HepG2 (cell line): ENCODE data around the gene TTLL11. TPM values are rescaled to one million over a fixed set of nuclear protein-coding genes. Genes with fewer than 3 reads are reported as not detected.

Experiments
- ATAC-seq: fragments of 200-7000 bp; cut with Tn5 transposase; 3 replicates; pipeline ENCODE4 v1.9.1; 2020; ENCODE audit warnings: mild to moderate bottlenecking, moderate library complexity
- BruUV-seq: library from RNA; stranded (reverse); fragments of 400-500 nt; replicated peaks from 2 replicates; lab custom pipeline; 2021; lab: Mats Ljungman, UMichigan
- CTCF ChIA-PET: fragments of 300-600 bp; formaldehyde crosslinking; extraction: SDS; loops from one replicate; lab custom pipeline; 2021; ENCODE audit warnings: low total read pairs, inconsistent platforms, low intra/inter-chr PET ratio; lab: Yijun Ruan, JAX
- POLR2A ChIA-PET: fragments of 350-600 bp; sonication (Branson Sonifier 250); formaldehyde crosslinking; loops from one replicate; lab custom pipeline; 2020; ENCODE audit warnings: antibody characterized with exemption, inconsistent platforms; lab: Yijun Ruan, JAX
- DNase-seq: peaks from one replicate; pipeline ENCODE4 v3.0.0-alpha.2; 2015; ENCODE audit warnings: low spot score
- FAIRE-seq: peaks from 3 replicates; lab custom pipeline; 2011; peaks lifted over from hg19 to GRCh38; lab: Jason Lieb, UNC
- H2AFZ ChIP-seq: one replicate; pipeline ENCODE4 v1.6.1; 2011; ENCODE audit warnings: low read length, inconsistent platforms
- H3K27ac ChIP-seq: fragments of 300-600 bp; 3 replicates; pipeline ENCODE4 v1.8.0; 2011; ENCODE audit warnings: mixed run types, mild to moderate bottlenecking, mixed read lengths, low read length, inconsistent platforms; ENCODE audit not compliant: insufficient read depth; ENCODE audit errors: extremely low read length
- H3K27me3 ChIP-seq, 2 experiments: fragments of 200-600 bp in 1 of 2; 2 replicates in 1 of 2; 3 replicates in 1 of 2; pipeline versions ENCODE4 v1.6.0 to v1.8.0; 2011; ENCODE audit warnings: low read length in 2 of 2, mild to moderate bottlenecking in 2 of 2, moderate library complexity in 2 of 2, inconsistent platforms in 1 of 2; ENCODE audit not compliant: insufficient read depth in 2 of 2, control insufficient read depth in 1 of 2
- H3K36me3 ChIP-seq, 2 experiments: fragments of 200-600 bp in 1 of 2; replicated peaks in 1 of 2; 2 replicates in 1 of 2; 3 replicates in 1 of 2; pipeline versions ENCODE4 v1.5.1 to v1.8.0; 2011; ENCODE audit warnings: low read length in 2 of 2, inconsistent platforms in 1 of 2; ENCODE audit not compliant: insufficient read depth in 2 of 2, control insufficient read depth in 1 of 2
- H3K4me1 ChIP-seq: 2 replicates; pipeline ENCODE4 v1.5.1; 2012; ENCODE audit warnings: low read length, inconsistent platforms; ENCODE audit not compliant: insufficient read depth
- H3K4me2 ChIP-seq: 2 replicates; pipeline ENCODE4 v1.6.0; 2011; ENCODE audit warnings: low read depth, low read length, inconsistent platforms
- H3K4me3 ChIP-seq, 3 experiments: fragments of 200-600 bp in 1 of 3; sonication (generic), shearing (Covaris generic) in 1 of 3; replicated peaks in 1 of 3; 2 replicates each; pipeline ENCODE4 v1.5.1; 2011 to 2016; ENCODE audit warnings: low read length in 3 of 3, inconsistent platforms in 2 of 3, low read depth in 2 of 3, mild to moderate bottlenecking in 2 of 3, control low read depth in 1 of 3, mixed read lengths in 1 of 3; ENCODE audit not compliant: insufficient read depth in 1 of 3
- H3K79me2 ChIP-seq: one replicate; pipeline ENCODE4 v1.6.1; 2011; ENCODE audit warnings: low read length, inconsistent platforms; ENCODE audit not compliant: insufficient read depth
- H3K9ac ChIP-seq: 2 replicates; pipeline ENCODE4 v1.6.0; 2011; ENCODE audit warnings: mild to moderate bottlenecking, low read depth, low read length, inconsistent platforms; ENCODE audit not compliant: insufficient read depth
- H3K9me3 ChIP-seq: 2 replicates; pipeline ENCODE4 v1.5.1; 2012; ENCODE audit warnings: mild to moderate bottlenecking, low read length
- H4K20me1 ChIP-seq: 2 replicates; pipeline ENCODE4 v1.6.0; 2011; ENCODE audit warnings: inconsistent platforms, mild to moderate bottlenecking, low read length, moderate library complexity; ENCODE audit not compliant: insufficient read depth
- NR2C2 ChIP-seq: sonication (generic); formaldehyde crosslinking; IDR thresholded peaks from 2 replicates; pipeline ENCODE4 v1.4.0; 2020; ENCODE audit warnings: missing genetic modification reagents, mild to moderate bottlenecking, moderate library complexity, borderline replicate concordance
- TMF1 ChIP-seq: sonication (generic); formaldehyde crosslinking; IDR thresholded peaks from 2 replicates; pipeline ENCODE4 v1.8.1; 2022; ENCODE audit warnings: low read depth, missing genetic modification reagents
- TRIM22 ChIP-seq: fragments of 450-650 bp; IDR thresholded peaks from 2 replicates; pipeline ENCODE4 v1.6.1; 2017
- ZNF124 ChIP-seq: sonication (generic); formaldehyde crosslinking; IDR thresholded peaks from 2 replicates; pipeline ENCODE4 v1.4.0; 2020; ENCODE audit warnings: missing genetic modification reagents
- ZNF30 ChIP-seq: sonication (generic); formaldehyde crosslinking; IDR thresholded peaks from 2 replicates; pipeline ENCODE4 v1.5.0; 2020; ENCODE audit warnings: mild to moderate bottlenecking, missing genetic modification reagents
- ZNF383 ChIP-seq: sonication (generic); formaldehyde crosslinking; IDR thresholded peaks from 2 replicates; pipeline ENCODE4 v1.4.0; 2020; ENCODE audit warnings: missing genetic modification reagents, mild to moderate bottlenecking, borderline replicate concordance
- ZNF749 ChIP-seq: sonication (generic); formaldehyde crosslinking; IDR thresholded peaks from 2 replicates; pipeline ENCODE4 v1.8.0; 2022; ENCODE audit warnings: mild to moderate bottlenecking, missing genetic modification reagents, moderate library complexity, borderline replicate concordance
- ZNF782 ChIP-seq: sonication (generic); formaldehyde crosslinking; IDR thresholded peaks from 2 replicates; pipeline ENCODE4 v1.4.0; 2020; ENCODE audit warnings: missing genetic modification reagents, mild to moderate bottlenecking, borderline replicate concordance
- WGBS: methylation state at CpG from one replicate; pipeline ENCODE4 v1.1.6; 2017; ENCODE audit warnings: low lambda C conversion rate; 5-methylcytosine and 5-hydroxymethylcytosine counted together
- in situ Hi-C: cut with HindIII; loops from 2 replicates; pipeline ENCODE4 v1.10.0; 2017; ENCODE audit warnings: low pct_unique_long_range_greater_than_20kb; ENCODE audit not compliant: extremely low pct_ligation_motif_present
- intact Hi-C: fragments of 100-400 bp; cut with micrococcal nuclease; formaldehyde crosslinking; loops from one replicate; pipeline ENCODE4 v1.10.0; 2022; ENCODE audit not compliant: unreplicated experiment
- polyA plus RNA-seq, 8 experiments: library from polyadenylated mRNA; depleted of rRNA in 3 of 8; stranded (reverse) in 7 of 8; unstranded in 1 of 8; fragments of >200 nt; fragmentation: Illumina TruSeq in 4 of 8; extraction: Trizol in 4 of 8; gene quantifications; 2 replicates each; pipeline versions ENCODE4 v1.2.1 to v1.2.3, GENCODE V29; 2011 to 2016; ENCODE audit warnings: low read depth in 4 of 8, missing spikeins in 1 of 8, mixed read lengths in 1 of 8; ENCODE audit not compliant: insufficient read depth in 1 of 8
- total RNA-seq, 5 experiments: library from RNA; depleted of rRNA; stranded (reverse); fragments of >200 nt; fragmentation: Illumina TruSeq; extraction: Trizol; gene quantifications; 2 replicates each; pipeline ENCODE4 v1.2.3, GENCODE V29; 2016; ENCODE audit warnings: low read depth in 1 of 5

TTLL11 gene
- total and polyA plus RNA-seq, 2 of the 13 experiments (the other 11 are each of a cell fraction or from before 2014, with no cell fraction given) = 4.5 to 5.2 TPM

DNA sequence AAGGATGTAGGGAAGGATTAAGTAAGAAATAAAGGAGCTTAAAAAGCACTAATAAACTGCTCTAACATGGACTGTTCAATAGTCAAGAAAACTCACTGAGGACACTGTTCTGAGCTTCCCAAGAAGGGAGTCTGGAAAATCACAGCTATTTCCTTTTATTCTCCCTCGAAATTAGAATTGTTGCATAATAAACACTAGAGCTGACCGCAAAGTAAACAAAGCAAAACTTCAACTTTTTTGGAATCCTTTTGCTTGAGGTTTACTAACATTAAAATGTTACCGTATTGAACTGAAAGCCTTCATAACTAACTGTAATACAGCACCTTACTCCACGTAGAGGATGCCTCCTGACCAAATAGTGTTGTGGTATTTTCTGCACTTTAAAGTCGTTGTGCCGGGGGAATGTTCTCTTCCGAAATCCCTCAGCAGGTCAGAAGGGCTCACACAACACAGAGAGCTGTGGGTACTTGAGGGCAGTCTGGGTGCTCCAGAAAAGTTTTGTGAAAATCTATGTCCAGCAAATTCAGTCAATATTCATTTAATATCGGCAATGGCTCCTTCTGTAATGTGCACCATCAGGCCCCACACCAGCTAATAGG is 59.2 kb downstream of the TTLL11 start:
- H3K27ac ChIP-seq = no peak overlapping the region
- no peaks in the 10 kb centered on the region for H3K79me2 ChIP-seq
- POLR2A ChIA-PET = no interaction called here
- WGBS = 95% methylated on average over 8 of the region's 8 CpGs
- no TSS peak for BruUV-seq
- no peak overlapping the region for H3K4me2 ChIP-seq
- intact Hi-C loops (no loop called here), in situ Hi-C loops (no loop called here)
- DNase-seq (no peak), FAIRE-seq (no peak), ATAC-seq (no peak)
- CTCF ChIA-PET = no interaction called here
- no peaks in the 10 kb centered on the region for H3K4me1 ChIP-seq
- H2AFZ ChIP-seq = no peak overlapping the region
- no peaks in the 10 kb centered on the region for H3K36me3 ChIP-seq
- H4K20me1 ChIP-seq = no peaks in the 10 kb centered on the region
- no peaks in the 10 kb centered on the region for H3K27me3 ChIP-seq
- no peak overlapping the region for H3K9ac ChIP-seq
- TF ChIP-seq ZNF749 (CRISPR knock-in tag) (no peak), ZNF124 (CRISPR knock-in tag) (no peak), ZNF30 (CRISPR knock-in tag) (no peak), NR2C2 (CRISPR knock-in tag) (no peak), ZNF782 (no peak), TMF1 (CRISPR knock-in tag) (no peak), TRIM22 (no peak), ZNF383 (CRISPR knock-in tag) (no peak)
- H3K4me3 ChIP-seq = no peak overlapping the region
- no peaks in the 10 kb centered on the region for H3K9me3 ChIP-seq
